ENCODE measurements around the gene POLR3C.

POLR3C gene

DNA sequence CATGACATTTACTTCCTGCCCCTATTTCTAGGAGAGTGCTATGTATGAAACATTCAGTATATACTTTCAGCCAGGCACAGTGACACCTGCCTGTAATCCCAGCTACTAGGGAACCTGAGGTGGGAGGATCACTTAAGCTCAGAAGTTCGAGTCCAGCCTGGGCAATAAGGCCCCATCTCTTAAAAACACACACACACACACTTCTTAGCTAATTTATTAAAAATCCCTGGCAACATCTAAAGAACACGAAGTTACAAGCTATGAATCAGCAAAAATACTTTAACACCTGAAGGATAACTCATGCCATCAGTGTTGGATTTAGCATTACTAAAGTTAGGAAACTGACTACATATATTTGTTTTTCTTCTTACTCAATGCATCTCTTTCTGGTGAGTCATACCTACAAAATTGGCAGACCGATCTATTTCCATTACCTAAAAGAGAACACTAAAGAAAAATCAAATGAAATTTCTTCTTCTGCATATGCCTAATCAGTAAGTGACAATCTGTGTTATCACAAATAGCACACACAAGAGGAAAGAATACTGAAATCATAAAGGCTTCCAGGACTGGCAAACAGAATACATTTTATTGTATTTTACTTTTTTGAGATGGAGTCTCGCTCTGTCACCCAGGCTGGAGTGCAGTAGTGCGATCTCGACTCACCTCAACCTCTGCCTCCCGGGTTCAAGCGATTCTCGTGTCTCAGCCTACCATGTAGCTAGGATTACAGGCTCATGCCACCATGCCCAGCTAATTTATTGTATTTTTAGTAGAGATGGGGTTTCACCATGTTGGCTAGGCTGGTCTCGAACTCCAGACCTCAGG is 41.5 kb upstream of the POLR3C start:
- H3K79me2 ChIP-seq (ENCODE audit: low read length): no peaks in the 10 kb centered on the region

DNA sequence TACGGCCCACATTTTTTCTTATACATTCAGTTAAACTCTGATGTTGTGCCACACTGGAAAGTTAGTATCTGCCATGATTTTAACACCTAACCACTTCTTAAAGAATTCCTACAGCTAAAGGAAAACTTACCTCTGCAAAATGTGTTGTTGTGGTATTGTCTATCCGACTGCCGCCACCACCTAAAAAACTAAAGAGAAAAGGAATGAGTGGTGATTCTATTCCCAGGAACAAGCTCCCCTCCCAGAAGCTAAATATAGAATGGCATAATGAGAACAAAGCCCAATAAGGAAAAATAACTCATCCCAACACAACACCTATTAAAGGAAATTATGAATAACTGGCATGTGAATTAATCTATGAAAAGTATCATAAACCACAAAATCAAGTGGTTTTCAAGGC is 39.6 kb upstream of the POLR3C start:
- Histone ChIP-seq H3K4me1 (ENCODE audit: low read length) (no peaks in the 10 kb centered on the region), H2AFZ (ENCODE audit: low read depth, low read length) (no peak overlapping the region), H3K4me3 (ENCODE audit: low read length) (no peak overlapping the region), H3K27ac (ENCODE audit: low read length) (no peak overlapping the region), H3K79me2 (ENCODE audit: low read length) (no peaks in the 10 kb centered on the region), H3K27me3 (ENCODE audit: low read depth, low read length) (no peaks in the 10 kb centered on the region), H3K9me3 (ENCODE audit: insufficient read depth, low read length) (no peaks in the 10 kb centered on the region), H3K9ac (ENCODE audit: low read length) (no peak overlapping the region), H3K36me3 (replicated peaks; ENCODE audit: low read depth, low read length) (peaks cover 21% of the 10 kb centered on the region), H3K4me2 (ENCODE audit: low read length) (no peak overlapping the region), H4K20me1 (ENCODE audit: insufficient read depth, low read length) (0 out of 2 replicates have a peak, but pooled peaks cover 4% of the 10 kb centered on the region)
- no peak for TF ChIP-seq EZH2phosphoT487 (IDR thresholded peaks at IDR 0.05; ENCODE audit: low read depth)
- TF ChIP-seq, protein P1, sequence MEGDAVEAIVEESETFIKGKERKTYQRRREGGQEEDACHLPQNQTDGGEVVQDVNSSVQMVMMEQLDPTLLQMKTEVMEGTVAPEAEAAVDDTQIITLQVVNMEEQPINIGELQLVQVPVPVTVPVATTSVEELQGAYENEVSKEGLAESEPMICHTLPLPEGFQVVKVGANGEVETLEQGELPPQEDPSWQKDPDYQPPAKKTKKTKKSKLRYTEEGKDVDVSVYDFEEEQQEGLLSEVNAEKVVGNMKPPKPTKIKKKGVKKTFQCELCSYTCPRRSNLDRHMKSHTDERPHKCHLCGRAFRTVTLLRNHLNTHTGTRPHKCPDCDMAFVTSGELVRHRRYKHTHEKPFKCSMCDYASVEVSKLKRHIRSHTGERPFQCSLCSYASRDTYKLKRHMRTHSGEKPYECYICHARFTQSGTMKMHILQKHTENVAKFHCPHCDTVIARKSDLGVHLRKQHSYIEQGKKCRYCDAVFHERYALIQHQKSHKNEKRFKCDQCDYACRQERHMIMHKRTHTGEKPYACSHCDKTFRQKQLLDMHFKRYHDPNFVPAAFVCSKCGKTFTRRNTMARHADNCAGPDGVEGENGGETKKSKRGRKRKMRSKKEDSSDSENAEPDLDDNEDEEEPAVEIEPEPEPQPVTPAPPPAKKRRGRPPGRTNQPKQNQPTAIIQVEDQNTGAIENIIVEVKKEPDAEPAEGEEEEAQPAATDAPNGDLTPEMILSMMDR (IDR thresholded peaks at IDR 0.05; ENCODE audit: low read depth, low read length): no peak

More for the DNA sequence above, 41.5 kb upstream of the POLR3C start:
- no peaks in the 10 kb centered on the region for H3K4me1 ChIP-seq (ENCODE audit: low read length)
- 0 out of 2 replicates have a peak, but pooled peaks cover 4% of the 10 kb centered on the region for H4K20me1 ChIP-seq (ENCODE audit: insufficient read depth, low read length)
- no peaks in the 10 kb centered on the region for H3K27me3 ChIP-seq (ENCODE audit: low read depth, low read length)
- H3K9me3 ChIP-seq (ENCODE audit: insufficient read depth, low read length): no peaks in the 10 kb centered on the region
- no peak overlapping the region for H2AFZ ChIP-seq (ENCODE audit: low read depth, low read length)
- H3K27ac ChIP-seq (ENCODE audit: low read length): no peak overlapping the region
- H3K4me3 ChIP-seq (ENCODE audit: low read length): no peak overlapping the region
- no peak overlapping the region for H3K9ac ChIP-seq (ENCODE audit: low read length)
- H3K4me2 ChIP-seq (ENCODE audit: low read length): no peak overlapping the region
- TF ChIP-seq, protein P1 (IDR thresholded peaks at IDR 0.05; ENCODE audit: low read depth, low read length): no peak
- peaks cover 15% of the 10 kb centered on the region for H3K36me3 ChIP-seq (replicated peaks; ENCODE audit: low read depth, low read length)

DNA sequence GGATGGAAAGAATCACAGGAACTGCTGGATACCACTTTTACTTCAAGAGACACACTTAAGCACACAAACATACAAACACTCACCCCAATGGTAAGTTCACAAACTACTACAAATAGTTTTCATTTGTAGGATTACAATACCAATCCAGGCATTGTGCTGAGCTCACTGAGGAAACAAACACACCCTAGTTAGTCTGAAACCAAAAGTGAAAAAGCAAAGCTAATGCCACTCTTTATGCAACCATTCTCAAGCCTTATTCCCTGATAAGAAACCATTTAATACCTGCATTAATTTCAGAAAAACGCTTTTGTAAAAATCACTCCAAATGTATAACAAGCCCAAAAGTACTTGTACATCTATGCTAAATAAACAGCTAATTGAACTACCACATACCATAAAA is 38.5 kb upstream of the POLR3C start:
- 0 out of 2 replicates have a peak, but pooled peaks cover 4% of the 10 kb centered on the region for H4K20me1 ChIP-seq (ENCODE audit: insufficient read depth, low read length)
- H3K27ac ChIP-seq (ENCODE audit: low read length): no peak overlapping the region
- H3K9ac ChIP-seq (ENCODE audit: low read length): no peak overlapping the region
- no peak overlapping the region for H3K4me2 ChIP-seq (ENCODE audit: low read length)
- no peak overlapping the region for H3K4me3 ChIP-seq (ENCODE audit: low read length)
- TF ChIP-seq, protein P1 (IDR thresholded peaks at IDR 0.05; ENCODE audit: low read depth, low read length): no peak
- no peak for TF ChIP-seq EZH2phosphoT487 (IDR thresholded peaks at IDR 0.05; ENCODE audit: low read depth)
- no peak overlapping the region for H2AFZ ChIP-seq (ENCODE audit: low read depth, low read length)
- H3K27me3 ChIP-seq (ENCODE audit: low read depth, low read length): no peaks in the 10 kb centered on the region
- H3K9me3 ChIP-seq (ENCODE audit: insufficient read depth, low read length): no peaks in the 10 kb centered on the region
- peaks cover under 1% of the 10 kb centered on the region; the same call in 1 of the 2 replicates for H3K79me2 ChIP-seq (ENCODE audit: low read length)
- H3K4me1 ChIP-seq (ENCODE audit: low read length): no peaks in the 10 kb centered on the region
- H3K36me3 ChIP-seq (replicated peaks; ENCODE audit: low read depth, low read length): peaks cover 21% of the 10 kb centered on the region

DNA sequence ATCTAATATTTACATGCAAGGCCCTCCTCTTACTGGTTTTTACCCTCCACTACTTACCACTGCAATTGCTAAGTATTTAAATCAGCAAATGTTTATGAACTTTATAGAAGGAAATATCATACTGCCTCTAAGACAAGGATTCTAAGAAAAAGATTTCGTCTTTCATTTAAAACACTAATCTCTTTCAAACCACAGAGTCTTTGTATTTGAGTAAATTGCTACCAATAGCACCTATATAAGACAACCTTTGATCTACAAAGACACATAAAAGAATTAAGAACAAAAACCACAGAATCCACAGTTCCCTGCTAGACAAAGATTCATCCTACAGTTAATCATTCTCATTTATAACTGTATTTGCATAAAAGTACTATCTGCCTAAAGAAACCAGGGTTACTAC is 37.7 kb upstream of the POLR3C start:
- Histone ChIP-seq H3K9ac (ENCODE audit: low read length) (no peak overlapping the region), H3K36me3 (replicated peaks; ENCODE audit: low read depth, low read length) (peaks cover 21% of the 10 kb centered on the region), H3K9me3 (ENCODE audit: insufficient read depth, low read length) (no peaks in the 10 kb centered on the region), H3K79me2 (ENCODE audit: low read length) (peaks cover 6% of the 10 kb centered on the region), H3K4me3 (ENCODE audit: low read length) (no peak overlapping the region), H4K20me1 (ENCODE audit: insufficient read depth, low read length) (0 out of 2 replicates have a peak, but pooled peaks cover 4% of the 10 kb centered on the region), H3K4me2 (ENCODE audit: low read length) (no peak overlapping the region), H3K27ac (ENCODE audit: low read length) (no peak overlapping the region), H3K4me1 (ENCODE audit: low read length) (no peaks in the 10 kb centered on the region), H2AFZ (ENCODE audit: low read depth, low read length) (no peak overlapping the region), H3K27me3 (ENCODE audit: low read depth, low read length) (no peaks in the 10 kb centered on the region)
- no peak for TF ChIP-seq EZH2phosphoT487 (IDR thresholded peaks at IDR 0.05; ENCODE audit: low read depth)
- TF ChIP-seq, protein P1 (IDR thresholded peaks at IDR 0.05; ENCODE audit: low read depth, low read length): no peak

Measured in OCI-LY3 (cell line).